CD14-positive monocyte (primary cell): Measurements from ENCODE around the gene NBEA. TPM values are rescaled to one million over a fixed set of nuclear protein-coding genes. Genes with fewer than 3 reads are reported as not detected.
"Not testable (repeated sequence)": the region's sequence is repeated elsewhere in the genome, so short reads cannot be mapped to it uniquely, and the experiment has no call there.

Experiments
- DNase-seq, 3 donors: peaks; one replicate each; pipeline ENCODE4 v3.0.0-alpha.2; 2011 to 2022
- H2AFZ ChIP-seq: 2 replicates; pipeline ENCODE4 v1.6.0; 2012; ENCODE audit warnings: mild to moderate bottlenecking, low read depth, low read length, inconsistent platforms; ENCODE audit not compliant: insufficient read depth, poor library complexity, severe bottlenecking
- H3K27ac ChIP-seq, 2 donors: 1 replicate in 1 of 2; 2 replicates in 1 of 2; pipeline ENCODE4 v1.5.1; 2012 to 2013; ENCODE audit warnings: low read length in 2 of 2, control low read depth in 1 of 2, inconsistent platforms in 1 of 2, low read depth in 1 of 2, mild to moderate bottlenecking in 1 of 2
- H3K27me3 ChIP-seq, 2 donors: one replicate each; pipeline versions ENCODE4 v1.6.0 to v1.6.1; 2011 to 2013; ENCODE audit warnings: low read length in 2 of 2; ENCODE audit not compliant: control insufficient read depth in 2 of 2, insufficient read depth in 2 of 2
- H3K36me3 ChIP-seq, 2 donors: replicated peaks in 1 of 2; 1 replicate in 1 of 2; 2 replicates in 1 of 2; pipeline versions ENCODE4 v1.5.1 to v1.6.1; 2012 to 2013; ENCODE audit warnings: low read length in 2 of 2, control low read depth in 1 of 2, inconsistent platforms in 1 of 2, mild to moderate bottlenecking in 1 of 2; ENCODE audit not compliant: insufficient read depth in 2 of 2, control insufficient read depth in 1 of 2
- H3K4me1 ChIP-seq, 2 donors: 1 replicate in 1 of 2; 2 replicates in 1 of 2; pipeline versions ENCODE4 v1.5.1 to v1.6.1; 2012 to 2013; ENCODE audit warnings: low read length in 2 of 2, control low read depth in 1 of 2, inconsistent platforms in 1 of 2, mild to moderate bottlenecking in 1 of 2, moderate library complexity in 1 of 2; ENCODE audit not compliant: insufficient read depth in 2 of 2, control insufficient read depth in 1 of 2
- H3K4me2 ChIP-seq: replicated peaks from 2 replicates; pipeline ENCODE3; 2012; ENCODE audit warnings: low read length, moderate library complexity, mild to moderate bottlenecking; ENCODE audit not compliant: poor library complexity, severe bottlenecking; ENCODE audit errors: extremely low read depth
- H3K4me3 ChIP-seq, 3 experiments: fragments of 200-600 bp in 1 of 3; sonication (generic) in 1 of 3; replicated peaks in 1 of 3; 1 replicate in 2 of 3; 2 replicates in 1 of 3; pipeline ENCODE4 v1.5.1; 2011 to 2013; ENCODE audit warnings: low read length in 3 of 3, mild to moderate bottlenecking in 3 of 3, control low read depth in 2 of 3, low read depth in 2 of 3, inconsistent platforms in 1 of 3, moderate library complexity in 1 of 3
- H3K79me2 ChIP-seq: 2 replicates; pipeline ENCODE4 v1.6.0; 2012; ENCODE audit warnings: mild to moderate bottlenecking, control low read depth, inconsistent platforms, low read length, moderate library complexity; ENCODE audit not compliant: insufficient read depth
- H3K9ac ChIP-seq: 2 replicates; pipeline ENCODE4 v1.6.0; 2017; ENCODE audit warnings: low read length, mild to moderate bottlenecking; ENCODE audit not compliant: insufficient read depth, poor library complexity, severe bottlenecking
- H3K9me3 ChIP-seq, 2 donors: replicated peaks in 1 of 2; 1 replicate in 1 of 2; 2 replicates in 1 of 2; pipeline versions ENCODE4 v1.5.1 to v1.6.1; 2012 to 2013; ENCODE audit warnings: low read length in 2 of 2, control low read depth in 1 of 2; ENCODE audit not compliant: control insufficient read depth in 1 of 2, insufficient read depth in 1 of 2
- H4K20me1 ChIP-seq: 2 replicates; pipeline ENCODE4 v1.6.0; 2012; ENCODE audit warnings: mild to moderate bottlenecking, low read length, control low read depth, moderate library complexity; ENCODE audit not compliant: insufficient read depth
- H3K27ac Mint-ChIP-seq, 7 donors: one replicate each; pipeline ENCODE4 v1.8.0; 2020; ENCODE audit warnings: mild to moderate bottlenecking in 7 of 7, mixed read lengths in 7 of 7, moderate library complexity in 6 of 7, inconsistent platforms in 2 of 7
- H3K27me3 Mint-ChIP-seq, 3 donors: one replicate each; pipeline ENCODE4 v1.8.0; 2021 to 2022; ENCODE audit warnings: low read depth in 3 of 3, mild to moderate bottlenecking in 3 of 3, mixed read lengths in 3 of 3, moderate library complexity in 3 of 3, inconsistent platforms in 1 of 3
- H3K36me3 Mint-ChIP-seq, 2 donors: one replicate each; pipeline ENCODE4 v1.8.0; 2020; ENCODE audit warnings: mixed read lengths in 2 of 2, inconsistent platforms in 1 of 2, mild to moderate bottlenecking in 1 of 2
- H3K4me1 Mint-ChIP-seq: one replicate; pipeline ENCODE4 v1.8.0; 2020; ENCODE audit warnings: mild to moderate bottlenecking, mixed read lengths
- H3K4me3 Mint-ChIP-seq, 2 donors: one replicate each; pipeline ENCODE4 v1.8.0; 2020; ENCODE audit warnings: mild to moderate bottlenecking in 2 of 2, mixed read lengths in 2 of 2, moderate library complexity in 1 of 2
- H3K9me3 Mint-ChIP-seq, 7 donors: one replicate each; pipeline ENCODE4 v1.8.0; 2020 to 2022; ENCODE audit warnings: mixed read lengths in 7 of 7, mild to moderate bottlenecking in 6 of 7, moderate library complexity in 6 of 7, inconsistent platforms in 2 of 7
- WGBS: methylation state at CpG from one replicate; pipeline ENCODE4 v1.1.5; 2013; ENCODE audit warnings: missing lambda C conversion rate; ENCODE audit not compliant: insufficient coverage; 5-methylcytosine and 5-hydroxymethylcytosine counted together
- intact Hi-C, 2 donors: fragments of 100-400 bp; cut with micrococcal nuclease; formaldehyde crosslinking; loops; one replicate each; pipeline versions ENCODE4 v1.15.0 to v1.15.1; 2023
- polyA plus RNA-seq, 3 donors: library from polyadenylated mRNA; depleted of rRNA in 1 of 3; unstranded in 2 of 3; stranded (reverse) in 1 of 3; fragments of 300-500 nt in 2 of 3; fragments of >200 nt in 1 of 3; fragmentation: Illumina TruSeq in 2 of 3; gene quantifications; 1 replicate in 2 of 3; 2 replicates in 1 of 3; pipeline ENCODE4 v1.2.3, GENCODE V29; 2012 to 2021
- TF ChIP-seq, protein P1 (sequence below): fragments of 200-600 bp; IDR thresholded peaks from one replicate; pipeline ENCODE4 v1.8.0; 2022; ENCODE audit warnings: antibody characterized with exemption, mild to moderate bottlenecking

Gene NBEA
- polyA plus RNA-seq, 3 donors: 0.03 to 0.23 (median 0.08) TPM

DNA sequence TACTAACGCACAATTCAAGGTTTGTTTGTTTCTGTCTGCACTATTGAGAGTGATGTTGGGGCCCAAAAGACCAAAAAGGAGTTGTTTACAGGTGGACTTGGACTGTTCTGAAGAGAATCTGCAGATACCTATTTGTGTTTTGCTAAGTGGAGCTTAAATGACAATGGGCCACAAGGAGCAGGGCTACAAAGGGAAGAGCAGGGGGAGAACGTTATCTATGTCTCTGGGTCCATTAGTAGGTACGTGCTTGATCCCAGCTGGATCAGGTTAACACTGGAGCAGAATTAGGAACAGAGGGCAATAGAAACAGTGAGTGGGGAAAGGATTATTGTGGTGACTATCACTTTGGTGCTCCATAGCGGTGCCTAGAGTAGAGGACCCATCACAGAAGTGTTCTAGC lies 22.5 kb downstream of the NBEA start:
- Histone ChIP-seq H3K4me1 (no peaks in the 10 kb centered on the region), H3K4me2 (no peak overlapping the region), H3K27me3 (no peaks in the 10 kb centered on the region), H3K4me3 (no peak overlapping the region), H2AFZ (no peak overlapping the region), H3K79me2 (no peaks in the 10 kb centered on the region), H3K36me3 (no peaks in the 10 kb centered on the region), H3K27ac (no peak overlapping the region), H3K9ac (no peak overlapping the region), H3K9me3 (no peaks in the 10 kb centered on the region), H4K20me1 (no peaks in the 10 kb centered on the region)
- H3K27ac Mint-ChIP-seq: no peak overlapping the region
- H3K27me3 Mint-ChIP-seq: no peaks in the 10 kb centered on the region
- 100% methylated on average over 2 of the region's 4 CpGs for WGBS
- DNase-seq: no peak
- intact Hi-C loops: no loop called here
- H3K4me3 Mint-ChIP-seq: no peak overlapping the region
- no peaks in the 10 kb centered on the region for H3K36me3 Mint-ChIP-seq
- no peaks in the 10 kb centered on the region for H3K4me1 Mint-ChIP-seq
- peaks cover 0 to 5% (median 0%) of the 10 kb centered on the region in 7 donors for H3K9me3 Mint-ChIP-seq
- TF ChIP-seq, protein P1, sequence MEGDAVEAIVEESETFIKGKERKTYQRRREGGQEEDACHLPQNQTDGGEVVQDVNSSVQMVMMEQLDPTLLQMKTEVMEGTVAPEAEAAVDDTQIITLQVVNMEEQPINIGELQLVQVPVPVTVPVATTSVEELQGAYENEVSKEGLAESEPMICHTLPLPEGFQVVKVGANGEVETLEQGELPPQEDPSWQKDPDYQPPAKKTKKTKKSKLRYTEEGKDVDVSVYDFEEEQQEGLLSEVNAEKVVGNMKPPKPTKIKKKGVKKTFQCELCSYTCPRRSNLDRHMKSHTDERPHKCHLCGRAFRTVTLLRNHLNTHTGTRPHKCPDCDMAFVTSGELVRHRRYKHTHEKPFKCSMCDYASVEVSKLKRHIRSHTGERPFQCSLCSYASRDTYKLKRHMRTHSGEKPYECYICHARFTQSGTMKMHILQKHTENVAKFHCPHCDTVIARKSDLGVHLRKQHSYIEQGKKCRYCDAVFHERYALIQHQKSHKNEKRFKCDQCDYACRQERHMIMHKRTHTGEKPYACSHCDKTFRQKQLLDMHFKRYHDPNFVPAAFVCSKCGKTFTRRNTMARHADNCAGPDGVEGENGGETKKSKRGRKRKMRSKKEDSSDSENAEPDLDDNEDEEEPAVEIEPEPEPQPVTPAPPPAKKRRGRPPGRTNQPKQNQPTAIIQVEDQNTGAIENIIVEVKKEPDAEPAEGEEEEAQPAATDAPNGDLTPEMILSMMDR: no peak

DNA sequence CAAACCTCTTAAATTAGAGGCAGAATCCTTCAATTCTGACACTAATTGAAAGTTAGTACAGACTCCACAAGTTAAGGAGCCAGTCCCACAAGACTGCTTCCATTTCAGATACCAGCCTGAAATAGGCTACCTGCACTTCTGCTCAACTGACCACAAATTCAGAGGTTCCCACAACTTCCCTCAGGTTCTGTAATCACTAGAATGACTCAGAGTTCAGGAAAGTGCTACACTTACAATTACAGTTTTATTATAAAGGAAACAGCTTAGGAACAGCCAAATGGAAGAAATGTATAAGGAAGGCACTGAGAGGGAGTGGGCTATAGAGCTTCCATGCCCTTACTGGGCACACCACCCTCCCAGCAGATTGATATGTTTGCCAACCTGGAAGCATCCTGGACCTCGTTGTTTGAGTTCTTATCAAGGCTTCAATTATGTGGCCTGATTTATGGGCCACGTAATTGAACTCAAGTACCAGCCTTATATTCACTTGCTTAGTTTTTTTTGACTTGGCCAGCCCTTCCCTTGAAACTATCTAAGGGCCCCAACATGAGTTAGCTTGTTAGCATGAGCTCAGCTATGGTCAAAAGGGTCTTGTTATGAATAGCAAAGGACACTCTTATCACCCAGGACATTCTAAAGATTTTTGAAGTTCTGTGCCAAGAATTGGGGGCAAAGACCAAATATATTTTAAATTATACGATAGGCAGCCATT lies 25.9 kb downstream of the NBEA start:
- Mint-ChIP-seq H3K36me3 (no peaks in the 10 kb centered on the region), H3K9me3 (peaks cover 0 to 25% (median 15%) of the 10 kb centered on the region in 7 donors), H3K27ac (no peak overlapping the region), H3K27me3 (no peaks in the 10 kb centered on the region), H3K4me1 (no peaks in the 10 kb centered on the region), H3K4me3 (no peak overlapping the region)
- Histone ChIP-seq H3K27me3 (no peaks in the 10 kb centered on the region), H3K27ac (no peak overlapping the region), H3K9ac (no peak overlapping the region), H3K9me3 (peaks cover 5 to 11% of the 10 kb centered on the region in 2 donors), H3K36me3 (no peaks in the 10 kb centered on the region), H3K4me3 (no peak overlapping the region), H3K4me1 (no peaks in the 10 kb centered on the region), H4K20me1 (no peaks in the 10 kb centered on the region), H3K4me2 (no peak overlapping the region), H2AFZ (no peak overlapping the region), H3K79me2 (no peaks in the 10 kb centered on the region)
- intact Hi-C loops: no loop called here
- DNase-seq: no peak
- TF ChIP-seq, protein P1: no peak
- WGBS: 14% methylated on average over 1 of the region's 3 CpGs

DNA sequence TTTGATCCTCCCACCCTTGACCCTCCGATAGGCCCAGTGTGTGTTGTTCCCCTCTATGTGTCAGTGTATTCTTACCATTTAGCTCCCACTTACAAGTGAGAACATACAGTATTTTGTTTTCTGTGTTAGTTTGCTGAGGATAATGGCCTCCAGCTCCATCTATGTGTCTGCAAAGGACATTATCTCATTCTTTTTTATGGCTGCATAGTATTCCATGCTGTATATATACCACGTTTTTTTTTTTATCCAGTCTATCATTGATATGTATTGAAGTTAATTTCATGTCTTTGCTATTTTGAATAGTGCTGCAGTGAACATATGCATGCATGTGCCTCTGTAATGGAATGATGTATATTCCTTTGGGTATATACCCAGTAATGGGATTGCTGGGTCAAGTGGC lies 27.5 kb downstream of the NBEA start:
- intact Hi-C loops, H3K4me1 Mint-ChIP-seq: not testable (repeated sequence)
- peaks cover 0 to 27% (median 20%) of the 10 kb centered on the region in 7 donors for H3K9me3 Mint-ChIP-seq

More for the DNA sequence above, 27.5 kb downstream of the NBEA start:
- not testable (repeated sequence) for H3K27me3 Mint-ChIP-seq, H3K36me3 ChIP-seq, DNase-seq, H3K4me1 ChIP-seq, H3K79me2 ChIP-seq, H3K4me3 Mint-ChIP-seq, H3K27ac ChIP-seq, H3K27me3 ChIP-seq, H3K4me2 ChIP-seq, H3K9ac ChIP-seq, H4K20me1 ChIP-seq, H3K36me3 Mint-ChIP-seq, H2AFZ ChIP-seq, H3K4me3 ChIP-seq, H3K27ac Mint-ChIP-seq
- no CpG with 5 or more reads among the region's 2 CpGs for WGBS
- peaks cover 17 to 21% of the 10 kb centered on the region in 2 donors for H3K9me3 ChIP-seq
